DND-41 (cell line): Measurements from ENCODE around the gene OSM.

Experiments used
- EZH2 ChIP-seq: IDR thresholded peaks from 3 replicates; pipeline ENCODE4 v1.6.1; 2012; ENCODE audit warnings: borderline replicate concordance, low read depth, mild to moderate bottlenecking, moderate library complexity, low read length, inconsistent platforms; ENCODE audit not compliant: severe bottlenecking
- TF ChIP-seq, protein P1 (sequence below): IDR thresholded peaks from 2 replicates; pipeline ENCODE4 v1.5.1; 2012; ENCODE audit warnings: borderline replicate concordance, low read length, moderate library complexity, mild to moderate bottlenecking; ENCODE audit not compliant: poor library complexity, severe bottlenecking; ENCODE audit errors: extremely low read depth

DNA sequence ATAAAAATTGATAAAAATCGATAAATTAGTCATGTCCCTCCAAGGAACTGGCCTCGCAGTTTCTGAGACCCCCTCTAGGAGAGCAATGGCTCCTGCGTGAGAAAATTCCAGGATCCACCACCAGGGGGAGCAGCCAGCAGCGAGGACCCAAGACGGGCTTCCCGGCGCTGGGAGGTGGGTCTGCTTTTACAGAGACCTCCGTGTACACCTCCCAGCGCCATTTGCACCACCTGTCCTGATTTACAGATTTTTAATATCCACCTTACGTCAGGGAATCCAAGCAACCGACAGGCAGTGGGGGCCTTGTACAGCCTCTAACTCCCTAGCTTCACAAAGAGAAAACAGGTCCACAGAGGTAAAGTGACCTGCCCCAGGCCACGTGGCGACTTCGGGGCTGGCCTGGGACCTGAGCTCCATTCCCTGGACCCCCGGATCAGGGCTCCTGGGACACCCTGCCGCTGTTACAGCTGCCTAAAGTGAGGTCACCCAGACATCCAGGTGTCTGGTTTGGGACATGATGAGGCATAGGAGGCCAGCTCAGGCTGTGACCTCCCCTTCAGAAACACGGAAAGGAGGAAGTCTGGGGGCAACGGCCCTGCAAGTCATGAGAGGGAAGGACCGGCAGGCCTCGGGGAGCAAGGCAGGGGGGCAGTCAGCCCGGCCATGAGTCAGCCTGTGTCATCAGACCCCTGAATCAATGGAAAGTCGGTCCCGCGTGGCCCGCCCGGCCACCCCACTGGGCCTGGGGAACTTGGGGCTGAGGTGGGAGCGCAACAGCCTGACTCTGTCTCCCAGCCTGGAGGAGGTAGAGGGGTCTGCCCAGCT, 3.5 kb downstream of the OSM start:
- no peak for TF ChIP-seq EZH2
- TF ChIP-seq, protein P1, sequence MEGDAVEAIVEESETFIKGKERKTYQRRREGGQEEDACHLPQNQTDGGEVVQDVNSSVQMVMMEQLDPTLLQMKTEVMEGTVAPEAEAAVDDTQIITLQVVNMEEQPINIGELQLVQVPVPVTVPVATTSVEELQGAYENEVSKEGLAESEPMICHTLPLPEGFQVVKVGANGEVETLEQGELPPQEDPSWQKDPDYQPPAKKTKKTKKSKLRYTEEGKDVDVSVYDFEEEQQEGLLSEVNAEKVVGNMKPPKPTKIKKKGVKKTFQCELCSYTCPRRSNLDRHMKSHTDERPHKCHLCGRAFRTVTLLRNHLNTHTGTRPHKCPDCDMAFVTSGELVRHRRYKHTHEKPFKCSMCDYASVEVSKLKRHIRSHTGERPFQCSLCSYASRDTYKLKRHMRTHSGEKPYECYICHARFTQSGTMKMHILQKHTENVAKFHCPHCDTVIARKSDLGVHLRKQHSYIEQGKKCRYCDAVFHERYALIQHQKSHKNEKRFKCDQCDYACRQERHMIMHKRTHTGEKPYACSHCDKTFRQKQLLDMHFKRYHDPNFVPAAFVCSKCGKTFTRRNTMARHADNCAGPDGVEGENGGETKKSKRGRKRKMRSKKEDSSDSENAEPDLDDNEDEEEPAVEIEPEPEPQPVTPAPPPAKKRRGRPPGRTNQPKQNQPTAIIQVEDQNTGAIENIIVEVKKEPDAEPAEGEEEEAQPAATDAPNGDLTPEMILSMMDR = peak; percentile 92
